Panc1 (cell line): ENCODE results near the gene BUD31. TPM values are rescaled to one million over a fixed set of nuclear protein-coding genes. Genes with fewer than 3 reads are reported as not detected.

Experiments used
- ATAC-seq: fragments of 200-7000 bp; cut with Tn5 transposase; 2 replicates; pipeline ENCODE4 v1.9.1; 2020; ENCODE audit warnings: mild to moderate bottlenecking, moderate library complexity
- BruUV-seq: library from RNA; stranded (reverse); fragments of 400-500 nt; replicated peaks from 2 replicates; lab custom pipeline; 2021; lab: Mats Ljungman, UMichigan
- CTCF ChIA-PET: fragments of 300-600 bp; sonication (Branson Sonifier 250); formaldehyde crosslinking; loops from one replicate; lab custom pipeline; 2022; ENCODE audit warnings: antibody characterized with exemption; lab: Charles Lee
- POLR2A ChIA-PET: fragments of 300-600 bp; sonication (Branson Sonifier 250); formaldehyde crosslinking; loops from one replicate; lab custom pipeline; 2022; ENCODE audit warnings: antibody characterized with exemption; lab: Charles Lee
- DNase-seq: peaks from one replicate; pipeline ENCODE4 v3.0.0-alpha.2; 2010; ENCODE audit warnings: low read depth, low spot score
- H3K27ac ChIP-seq: 2 replicates; pipeline ENCODE4 v1.5.1; 2011; ENCODE audit warnings: mild to moderate bottlenecking, low read length, inconsistent platforms
- H3K27me3 ChIP-seq: fragments of 200-500 bp; sonication (Bioruptor generic); 2 replicates; pipeline ENCODE4 v1.6.0; 2014; ENCODE audit warnings: low read length, inconsistent platforms; ENCODE audit not compliant: control insufficient read depth, insufficient read depth
- H3K36me3 ChIP-seq: fragments of 200-500 bp; sonication (Bioruptor generic); 2 replicates; pipeline ENCODE4 v1.5.1; 2014; ENCODE audit warnings: inconsistent platforms, mild to moderate bottlenecking, low read length, moderate library complexity; ENCODE audit not compliant: control insufficient read depth, insufficient read depth
- H3K4me1 ChIP-seq: 2 replicates; pipeline ENCODE4 v1.5.1; 2011; ENCODE audit warnings: inconsistent platforms, mild to moderate bottlenecking, low read length, moderate library complexity; ENCODE audit not compliant: control insufficient read depth, insufficient read depth
- H3K4me3 ChIP-seq, 2 experiments: 2 replicates each; pipeline ENCODE4 v1.5.1; 2011 to 2012; ENCODE audit warnings: low read depth in 2 of 2, low read length in 2 of 2, mild to moderate bottlenecking in 2 of 2, inconsistent platforms in 1 of 2, moderate library complexity in 1 of 2
- H3K9me3 ChIP-seq: fragments of 200-500 bp; sonication (Bioruptor generic); 2 replicates; pipeline ENCODE4 v1.5.1; 2014; ENCODE audit warnings: low read depth, mild to moderate bottlenecking, inconsistent platforms, low read length, moderate library complexity; ENCODE audit not compliant: control insufficient read depth, insufficient read depth
- CTCF ChIP-seq: fragments of 450-650 bp; IDR thresholded peaks from 2 replicates; pipeline ENCODE4 v1.5.1; 2017; ENCODE audit warnings: mild to moderate bottlenecking
- POLR2AphosphoS5 ChIP-seq: IDR thresholded peaks from 2 replicates; pipeline ENCODE4 v1.6.1; 2012; ENCODE audit warnings: mild to moderate bottlenecking, low read depth, low read length, moderate library complexity
- REST ChIP-seq, 2 experiments: IDR thresholded peaks; 2 replicates each; pipeline ENCODE4 v1.6.1; 2011 to 2012; ENCODE audit warnings: low read depth in 2 of 2, control low read depth in 1 of 2, low read length in 1 of 2, mild to moderate bottlenecking in 1 of 2, moderate library complexity in 1 of 2; ENCODE audit not compliant: insufficient read depth in 1 of 2
- SIN3A ChIP-seq: IDR thresholded peaks from 2 replicates; pipeline ENCODE4 v1.6.1; 2012; ENCODE audit warnings: low read depth, mild to moderate bottlenecking, low read length, moderate library complexity, borderline replicate concordance; ENCODE audit not compliant: insufficient read depth
- TCF7L2 ChIP-seq: IDR thresholded peaks from 2 replicates; pipeline ENCODE4 v1.6.1; 2011; ENCODE audit warnings: mild to moderate bottlenecking, low read depth, low read length, inconsistent platforms
- in situ Hi-C: cut with HindIII; loops from 2 replicates; pipeline ENCODE4 v1.10.0; 2016; ENCODE audit warnings: low sequenced_read_pairs, low pct_unique_long_range_greater_than_20kb
- intact Hi-C: fragments of 100-400 bp; cut with micrococcal nuclease; formaldehyde crosslinking; loops from one replicate; pipeline ENCODE4 v1.10.0; 2022; ENCODE audit not compliant: unreplicated experiment
- total RNA-seq: library from RNA; stranded (reverse); gene quantifications from one replicate; pipeline ENCODE4 v1.2.1, GENCODE V29; 2021; ENCODE audit not compliant: unreplicated experiment

Gene BUD31
- total RNA-seq, 1 experiment from 2014 or later: 179 TPM

- in situ Hi-C loops (no loop called here), intact Hi-C loops (no loop called here)
- CTCF ChIA-PET: no interaction called here
- ATAC-seq: no peak
- H3K27me3 ChIP-seq: no peaks in the 10 kb centered on the region
- POLR2A ChIA-PET: interaction anchor here (0.6 to 0.9 kb wide), 3 partner anchors 16 to 40 kb away, joined by 3 to 4 read pairs (median 3); no protein-coding TSS in a partner anchor
- peaks cover 21% of the 10 kb centered on the region; the same call in 1 of the 2 replicates for H3K36me3 ChIP-seq
- no peaks in the 10 kb centered on the region for H3K4me1 ChIP-seq
- H3K4me3 ChIP-seq: no peak overlapping the region
- no peak for TF ChIP-seq TCF7L2
- TF ChIP-seq REST (IDR thresholded peaks at IDR 0.05; ENCODE audit: insufficient read depth in 1 of 2, low read depth in 2 of 2, low read length in 1 of 2): no peak
- no peak for TF ChIP-seq POLR2AphosphoS5
- no peak for TF ChIP-seq CTCF
- no peak for TF ChIP-seq SIN3A
- H3K9me3 ChIP-seq: no peaks in the 10 kb centered on the region
- H3K27ac ChIP-seq: no peak overlapping the region
- no TSS peak for BruUV-seq
- no peak for DNase-seq
Measured at GRCh38 chr7:99449326-99449725, 40.6 kb downstream of the BUD31 start.

- BruUV-seq: no TSS peak
- H3K27me3 ChIP-seq: no peaks in the 10 kb centered on the region
- intact Hi-C loops (no loop called here), in situ Hi-C loops (no loop called here)
- no peaks in the 10 kb centered on the region for H3K4me1 ChIP-seq
- ChIA-PET POLR2A (no interaction called here), CTCF (no interaction called here)
- no peak overlapping the region for H3K27ac ChIP-seq
- no peak for TF ChIP-seq SIN3A
- no peak for TF ChIP-seq TCF7L2
- no peak for TF ChIP-seq CTCF
- TF ChIP-seq REST (IDR thresholded peaks at IDR 0.05; ENCODE audit: insufficient read depth in 1 of 2, low read depth in 2 of 2, low read length in 1 of 2): no peak
- no peak for TF ChIP-seq POLR2AphosphoS5
- no peak for DNase-seq
- peaks cover 20% of the 10 kb centered on the region; the same call in 1 of the 2 replicates for H3K36me3 ChIP-seq
- no peaks in the 10 kb centered on the region for H3K9me3 ChIP-seq
- H3K4me3 ChIP-seq: no peak overlapping the region
- ATAC-seq: no peak
Measured at GRCh38 chr7:99451936-99452335, 43.2 kb downstream of the BUD31 start.
